Esophagus mucosa (tissue), 1 donor: ENCODE results near the gene DYNC2LI1. TPM values are rescaled to one million over a fixed set of nuclear protein-coding genes. Genes with fewer than 3 reads are reported as not detected.
A peak's percentile ranks its signal among the peaks of the same experiment; 100 is the strongest.

Experiments used
- ATAC-seq: fragments of 200-7000 bp; cut with Tn5 transposase; one replicate; pipeline ENCODE4 v1.9.1; 2020
- total RNA-seq: library from RNA; stranded (reverse); gene quantifications from one replicate; pipeline ENCODE4 v1.2.4, GENCODE V29; 2023
- donor health status: DM: yes; HTN: yes; CAD: no.

Gene DYNC2LI1
- total RNA-seq, 1 donor from 2014 or later = 10.3 TPM

DNA sequence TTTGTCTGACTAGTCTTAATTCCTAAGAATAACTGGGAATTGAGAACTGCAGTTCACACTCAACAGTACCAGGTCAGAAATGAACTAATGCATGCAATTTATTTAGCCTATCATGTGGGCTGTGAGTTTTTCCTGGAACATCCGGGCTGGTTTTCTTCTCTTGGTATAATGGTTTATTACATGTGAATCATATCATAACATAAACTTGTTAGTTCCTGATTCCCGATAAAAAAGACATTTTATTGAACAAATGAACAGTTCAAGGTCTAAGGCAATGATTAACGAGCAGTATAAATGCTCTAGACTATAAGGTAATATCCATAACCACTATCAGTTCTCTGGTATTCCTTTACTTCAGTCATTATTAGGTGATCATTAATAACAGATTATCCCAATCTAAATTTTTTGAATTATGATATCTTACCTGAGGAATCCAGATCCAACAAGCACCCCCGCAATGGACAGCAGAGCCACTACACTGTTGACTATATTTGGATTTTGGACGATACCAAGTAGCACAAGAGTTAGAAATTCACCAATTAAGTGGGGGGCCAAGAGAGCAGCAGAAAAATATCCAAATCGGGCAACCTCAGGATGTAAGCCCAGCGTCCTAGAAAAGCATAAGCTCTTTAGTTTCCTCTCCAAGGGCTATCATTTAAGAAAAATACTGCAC, 45.8 kb downstream of the DYNC2LI1 start:
- ATAC-seq = no peak

GRCh38 chr2:43822839-43823238, 49.0 kb downstream of the DYNC2LI1 start:
- no peak for ATAC-seq

- ATAC-seq = no peak
Measured at GRCh38 chr2:43823751-43824150, 49.9 kb downstream of the DYNC2LI1 start.

- no peak for ATAC-seq
Measured at GRCh38 chr2:43824512-43824911, 50.7 kb downstream of the DYNC2LI1 start.

DNA sequence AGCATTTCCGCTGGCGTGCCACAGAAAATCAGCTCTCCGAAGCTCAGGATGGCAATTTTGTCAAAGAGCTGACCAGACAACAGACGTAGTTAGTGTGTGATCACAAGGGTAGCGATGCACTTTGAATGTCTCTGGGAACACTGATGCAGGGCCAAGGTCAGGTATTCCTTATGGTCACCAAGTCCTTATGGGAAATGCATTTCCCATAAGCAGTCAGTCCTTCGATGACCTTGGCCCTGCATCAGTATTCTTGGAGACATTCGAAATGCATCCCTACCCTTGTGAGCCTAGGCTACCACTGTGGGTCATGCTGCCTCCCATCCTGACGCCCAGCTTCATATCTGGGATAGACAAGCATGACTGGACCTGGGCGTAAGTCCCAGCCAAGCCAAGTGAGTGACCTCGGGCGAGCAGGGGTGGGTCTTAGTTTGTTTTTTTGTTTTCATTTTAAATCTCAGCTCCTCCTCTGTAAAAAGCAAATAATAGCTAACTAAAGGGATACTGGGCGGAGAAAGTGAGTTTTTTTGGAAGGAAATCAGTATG, 51.2 kb downstream of the DYNC2LI1 start:
- no peak for ATAC-seq

DNA sequence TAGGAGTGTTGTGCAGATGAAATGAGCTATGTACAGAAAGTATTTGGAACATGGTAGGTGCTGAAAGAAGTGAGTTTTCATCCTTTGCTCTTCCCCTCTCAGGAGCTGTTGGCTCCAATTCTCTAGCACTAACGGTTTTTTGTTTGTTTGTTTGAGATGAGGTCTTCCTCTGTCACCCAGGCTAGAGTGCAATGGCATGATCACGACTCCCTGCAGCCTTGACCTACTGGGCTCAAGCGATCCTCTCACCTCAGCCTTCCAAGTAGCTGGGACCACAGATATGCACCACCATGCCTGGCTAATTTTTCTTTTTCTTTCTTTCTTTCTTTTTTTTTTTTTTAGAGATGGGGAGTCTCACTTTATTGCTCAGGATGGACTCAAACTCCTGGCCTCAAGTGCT, 52.0 kb downstream of the DYNC2LI1 start:
- no peak for ATAC-seq

- no peak for ATAC-seq
Measured at GRCh38 chr2:43826305-43827250, 52.7 kb downstream of the DYNC2LI1 start.

GRCh38 chr2:43831543-43832294, 57.9 kb downstream of the DYNC2LI1 start:
- ATAC-seq = peak; percentile 34

DNA sequence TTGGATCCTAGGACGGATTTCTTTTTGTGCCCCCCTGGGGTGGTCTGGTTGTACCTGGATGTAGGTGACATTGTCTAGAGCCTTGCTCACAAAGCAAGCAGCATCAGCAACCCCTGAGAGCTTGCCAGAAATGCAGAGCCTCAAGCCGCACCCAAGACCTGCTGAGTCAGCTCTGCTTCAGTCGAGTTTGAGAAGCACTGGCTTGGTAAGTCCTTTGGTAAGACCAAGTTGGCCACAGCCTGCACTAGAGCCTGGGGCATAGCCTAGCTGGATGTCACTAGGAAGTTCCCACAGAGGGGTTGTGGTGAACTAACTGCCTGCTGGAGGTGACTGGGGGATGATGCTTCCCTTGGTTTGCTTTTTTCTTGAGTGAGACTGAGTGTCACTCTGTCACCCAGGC, 58.6 kb downstream of the DYNC2LI1 start:
- ATAC-seq = peak; percentile 91

DNA sequence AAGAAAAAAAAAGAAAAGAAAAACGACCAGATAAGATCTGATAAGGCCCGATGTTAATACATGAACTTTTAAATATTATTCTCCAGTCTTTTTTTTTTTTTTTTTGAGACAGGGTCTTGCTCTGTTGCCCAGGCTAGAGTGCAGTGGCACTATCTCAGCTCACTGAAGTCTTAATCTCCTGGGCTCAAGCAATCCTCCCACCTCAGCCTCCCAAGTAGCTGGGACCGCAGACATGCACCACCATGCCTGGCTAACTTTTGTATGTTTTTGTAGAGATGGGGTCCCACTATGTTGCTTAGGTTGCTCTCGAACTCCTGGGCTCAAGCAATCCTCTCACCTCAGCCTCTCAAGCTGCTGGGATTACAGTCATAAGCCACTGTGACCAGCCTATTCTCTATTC, 63.2 kb downstream of the DYNC2LI1 start:
- ATAC-seq = no peak

DNA sequence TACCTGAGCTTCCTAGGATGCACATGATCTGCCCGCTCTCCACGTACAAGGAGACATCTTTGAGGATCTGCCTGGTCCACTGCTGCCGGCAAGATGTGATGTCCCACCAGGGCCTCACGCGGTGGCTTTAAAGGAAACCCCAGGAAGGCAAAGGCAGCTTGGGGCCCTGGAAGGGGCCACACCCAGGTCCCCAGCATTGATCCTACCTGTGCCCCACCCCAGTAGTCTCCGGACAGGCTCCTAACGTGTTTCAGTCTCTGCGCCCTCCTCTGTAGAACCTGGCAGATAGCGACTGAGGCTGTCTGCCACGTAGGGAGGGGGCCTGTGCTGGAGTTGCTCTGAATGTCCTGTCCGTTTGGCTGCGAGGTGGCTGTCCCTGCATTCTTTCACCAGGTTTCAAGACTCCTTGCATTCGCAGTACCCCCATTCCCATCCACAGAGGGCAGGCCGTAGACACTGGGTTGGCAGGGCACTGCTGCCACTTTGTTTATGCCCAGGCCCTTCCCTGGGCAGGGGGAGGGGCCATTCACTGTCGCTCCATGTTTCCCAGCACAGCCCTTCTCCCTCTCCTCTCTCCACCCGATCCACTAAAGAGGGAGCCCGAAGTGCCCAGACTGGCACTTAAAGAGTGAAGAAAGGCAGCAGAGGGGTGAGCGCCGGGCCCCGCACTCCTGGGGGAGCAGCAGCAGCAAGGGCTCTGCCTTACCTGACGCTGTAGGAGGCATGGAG, 64.2 kb downstream of the DYNC2LI1 start:
- no peak for ATAC-seq

- no peak for ATAC-seq
Measured at GRCh38 chr2:43838560-43839267, 64.9 kb downstream of the DYNC2LI1 start, which contains the start of the genes ABCG5 and ABCG8. Gene ABCG5, minus strand, starts transcription at chr2:43838839. Its CDS starts 160 bp downstream, at chr2:43838679. Gene ABCG8, plus strand, starts transcription at chr2:43838971. Its CDS starts 83 bp downstream, at chr2:43839054.

DNA sequence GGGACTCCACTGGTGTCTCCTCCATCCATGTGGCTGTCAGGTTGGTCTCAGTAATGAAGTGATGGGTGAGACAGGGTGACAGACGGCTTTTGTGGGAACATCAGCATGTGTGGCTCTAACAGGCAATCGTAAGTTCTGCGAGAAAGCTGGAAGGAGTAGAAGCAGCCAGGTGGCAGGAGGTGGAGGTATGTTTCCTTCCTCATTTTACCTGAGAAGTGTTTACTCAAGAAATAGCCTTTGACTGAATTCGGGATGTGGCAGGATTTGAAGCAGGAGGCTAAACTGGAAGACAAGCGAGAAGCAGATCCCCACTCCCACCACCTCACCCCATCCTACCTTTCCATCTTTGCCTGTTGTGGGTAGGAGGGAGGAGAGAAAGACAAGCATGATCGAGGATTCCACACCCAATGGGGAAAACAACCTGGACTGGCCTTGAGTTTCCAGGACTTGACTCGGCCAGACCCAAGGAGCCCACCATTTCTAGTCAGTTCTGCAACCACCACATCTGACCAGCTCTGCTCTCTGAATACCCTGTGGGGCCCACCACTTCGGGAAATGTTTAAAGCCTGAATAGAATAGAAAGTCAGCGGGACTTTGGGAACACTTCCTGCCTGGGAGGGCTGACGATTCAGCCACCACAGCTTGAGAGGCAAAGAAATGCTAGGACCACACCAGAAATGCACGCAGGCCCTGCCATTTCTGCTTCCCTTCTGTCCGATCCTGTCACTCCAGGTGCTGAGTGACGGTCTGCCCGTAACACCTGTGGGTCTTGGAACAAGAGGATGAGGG, 66.1 kb downstream of the DYNC2LI1 start:
- ATAC-seq = no peak

DNA sequence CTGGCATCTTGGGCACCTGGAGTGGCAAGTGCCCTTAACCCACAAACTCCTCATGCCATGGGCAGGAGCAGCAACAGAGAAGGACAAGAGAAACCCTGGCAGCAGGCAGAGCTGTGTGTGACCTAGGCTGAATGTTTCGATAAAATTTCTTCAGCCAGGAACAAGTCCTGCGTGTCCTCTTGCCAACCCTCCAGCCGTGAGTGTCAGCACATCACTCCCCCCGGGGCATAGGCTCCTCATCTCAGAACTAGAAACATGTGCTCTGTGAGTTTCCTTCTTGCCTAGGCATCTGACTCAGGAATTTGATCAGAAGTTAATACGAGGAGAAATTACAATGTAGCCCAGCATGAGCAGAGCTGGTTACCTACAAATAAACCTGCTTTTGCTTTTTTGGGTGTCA, 67.1 kb downstream of the DYNC2LI1 start:
- no peak for ATAC-seq

DNA sequence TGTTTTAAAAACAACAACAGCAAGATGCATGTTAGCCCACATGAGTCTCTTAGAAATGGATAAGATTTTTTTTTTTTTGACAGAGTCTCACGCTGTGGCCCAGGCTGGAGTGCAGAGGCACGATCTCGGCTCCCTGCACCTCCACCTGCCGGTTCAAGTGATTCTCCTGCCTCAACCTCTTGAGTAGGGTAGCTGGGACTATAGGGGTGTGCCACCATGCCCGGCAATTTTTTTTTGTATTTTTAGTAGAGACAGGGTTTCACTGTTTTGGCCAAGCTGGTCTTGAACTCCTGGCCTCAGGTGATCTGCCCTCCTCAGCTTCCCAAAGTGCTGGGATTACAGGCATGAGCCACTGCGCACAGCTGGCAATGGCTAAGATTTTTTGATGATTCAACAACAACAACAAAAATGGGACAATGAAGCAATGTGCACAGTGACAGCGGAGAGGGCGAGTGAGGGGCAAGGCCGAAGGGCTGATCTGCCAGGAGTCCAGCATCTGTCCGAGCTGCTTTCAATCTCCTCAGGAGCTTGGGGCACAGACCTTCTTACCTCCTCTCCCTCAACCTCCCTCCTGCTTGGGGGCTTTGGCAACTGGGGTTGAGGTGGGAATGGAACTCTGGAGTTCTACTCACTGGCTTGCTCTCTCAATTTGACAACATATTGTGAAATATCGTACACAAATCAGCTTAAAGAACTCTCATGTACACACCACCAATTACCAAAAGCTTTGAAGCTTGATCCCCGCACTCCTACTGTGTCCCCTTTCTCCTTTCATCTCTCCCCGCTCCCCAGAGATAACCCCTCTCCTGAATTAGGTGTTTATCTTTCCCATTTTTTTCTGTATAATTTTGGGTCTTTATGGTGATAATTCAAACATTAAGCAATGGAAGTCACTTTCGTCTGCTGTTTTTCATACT, 68.4 kb downstream of the DYNC2LI1 start:
- no peak for ATAC-seq

- ATAC-seq = no peak
Measured at GRCh38 chr2:43842866-43843226, 69.0 kb downstream of the DYNC2LI1 start.

DNA sequence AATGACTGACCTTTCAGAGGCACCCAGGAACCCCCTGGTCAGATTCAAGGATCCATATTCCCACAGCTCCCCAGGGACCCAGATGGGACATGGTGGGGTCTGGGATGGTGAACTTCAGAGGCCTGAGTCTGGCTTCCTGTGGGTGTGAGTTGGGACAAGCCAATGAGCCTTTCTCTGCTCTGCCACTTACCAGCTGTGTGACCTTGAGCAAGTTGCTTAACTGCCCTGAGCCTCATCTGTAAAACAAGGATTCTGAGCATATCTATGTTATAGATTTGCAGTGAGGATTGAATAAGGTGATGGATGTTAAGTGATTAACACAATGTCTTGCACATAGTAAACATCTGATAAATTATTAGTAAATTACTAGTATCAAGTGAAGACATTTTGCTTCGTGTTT, 71.3 kb downstream of the DYNC2LI1 start:
- ATAC-seq = no peak

- no peak for ATAC-seq
Measured at GRCh38 chr2:43846140-43846793, 72.4 kb downstream of the DYNC2LI1 start.

DNA sequence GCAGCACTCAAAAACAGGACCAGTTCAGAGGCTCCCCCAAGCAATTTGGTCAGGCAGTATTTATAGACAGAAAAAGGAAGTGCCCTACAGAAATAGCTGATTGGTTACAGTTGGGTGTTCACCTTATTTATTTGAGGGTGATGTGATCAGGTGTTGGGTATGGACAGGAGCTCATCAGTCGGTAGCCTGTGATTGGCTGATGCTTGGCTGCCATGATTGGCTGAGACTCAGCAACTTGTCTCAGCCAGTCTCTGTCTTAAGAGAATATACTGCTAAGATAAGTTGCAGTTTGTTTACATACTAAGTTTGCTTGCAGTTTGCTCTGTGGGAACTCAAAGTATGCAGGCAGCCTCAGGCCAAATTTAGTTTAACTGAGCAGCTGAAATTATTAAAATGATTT, 74.4 kb downstream of the DYNC2LI1 start:
- ATAC-seq = no peak
